ENCODE results near the gene IGFBPL1.

- TF ChIP-seq, protein P1, sequence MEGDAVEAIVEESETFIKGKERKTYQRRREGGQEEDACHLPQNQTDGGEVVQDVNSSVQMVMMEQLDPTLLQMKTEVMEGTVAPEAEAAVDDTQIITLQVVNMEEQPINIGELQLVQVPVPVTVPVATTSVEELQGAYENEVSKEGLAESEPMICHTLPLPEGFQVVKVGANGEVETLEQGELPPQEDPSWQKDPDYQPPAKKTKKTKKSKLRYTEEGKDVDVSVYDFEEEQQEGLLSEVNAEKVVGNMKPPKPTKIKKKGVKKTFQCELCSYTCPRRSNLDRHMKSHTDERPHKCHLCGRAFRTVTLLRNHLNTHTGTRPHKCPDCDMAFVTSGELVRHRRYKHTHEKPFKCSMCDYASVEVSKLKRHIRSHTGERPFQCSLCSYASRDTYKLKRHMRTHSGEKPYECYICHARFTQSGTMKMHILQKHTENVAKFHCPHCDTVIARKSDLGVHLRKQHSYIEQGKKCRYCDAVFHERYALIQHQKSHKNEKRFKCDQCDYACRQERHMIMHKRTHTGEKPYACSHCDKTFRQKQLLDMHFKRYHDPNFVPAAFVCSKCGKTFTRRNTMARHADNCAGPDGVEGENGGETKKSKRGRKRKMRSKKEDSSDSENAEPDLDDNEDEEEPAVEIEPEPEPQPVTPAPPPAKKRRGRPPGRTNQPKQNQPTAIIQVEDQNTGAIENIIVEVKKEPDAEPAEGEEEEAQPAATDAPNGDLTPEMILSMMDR (optimal IDR thresholded peaks at IDR 0.05 in 1 of 3, IDR thresholded peaks at IDR 0.05 in 1 of 3, conservative IDR thresholded peaks at IDR 0.05 in 1 of 3; ENCODE audit: extremely low read depth in 1 of 3, insufficient read depth in 2 of 3, low read length in 3 of 3) = no peak
- no peak for TF ChIP-seq EZH2 (IDR thresholded peaks at IDR 0.05; ENCODE audit: low read length)
Measured at GRCh38 chr9:38418366-38418765, 5.9 kb downstream of the IGFBPL1 start.

Data from keratinocyte (primary cell).